Raji (cell line): ENCODE measurements around the gene EMC8.
A peak's percentile ranks its signal among the peaks of the same experiment; 100 is the strongest.

Source experiments
- POLR2A ChIP-seq: IDR thresholded peaks from 2 replicates; pipeline ENCODE4 v1.6.1; 2011; ENCODE audit warnings: low read depth, low read length, control low read depth; ENCODE audit not compliant: insufficient read depth

EMC8 gene

GRCh38 chr16:85799497-85800320, at the start of gene EMC8, which contains the start of gene COX4I1:
TSS of gene EMC8 (minus strand) at chr16:85799544. CDS start at chr16:85799295, 249 bp downstream.
TSS of gene COX4I1 (plus strand) at chr16:85799695. CDS start at chr16:85801206, 1,511 bp downstream.
- TF ChIP-seq POLR2A, result peak; percentile 84; the same call in 1 of the 2 replicates

GRCh38 chr16:85848986-85849385, 49.6 kb upstream of the EMC8 start:
- TF ChIP-seq POLR2A, result no peak

- TF ChIP-seq POLR2A, result no peak
Measured at GRCh38 chr16:85847681-85848601, 48.6 kb upstream of the EMC8 start.

- TF ChIP-seq POLR2A, result no peak
Measured at GRCh38 chr16:85847036-85847435, 47.7 kb upstream of the EMC8 start.

GRCh38 chr16:85846461-85846860, 47.1 kb upstream of the EMC8 start:
- no peak for TF ChIP-seq POLR2A

GRCh38 chr16:85845266-85845665, 45.9 kb upstream of the EMC8 start:
- no peak for TF ChIP-seq POLR2A

GRCh38 chr16:85844786-85845185, 45.4 kb upstream of the EMC8 start:
- no peak for TF ChIP-seq POLR2A

GRCh38 chr16:85844169-85844481, 44.8 kb upstream of the EMC8 start:
- TF ChIP-seq POLR2A, result no peak

GRCh38 chr16:85843471-85844168, 44.3 kb upstream of the EMC8 start:
- no peak for TF ChIP-seq POLR2A

GRCh38 chr16:85842848-85843247, 43.5 kb upstream of the EMC8 start:
- no peak for TF ChIP-seq POLR2A

- no peak for TF ChIP-seq POLR2A
Measured at GRCh38 chr16:85842435-85842834, 43.1 kb upstream of the EMC8 start.

GRCh38 chr16:85840801-85841200, 41.5 kb upstream of the EMC8 start:
- no peak for TF ChIP-seq POLR2A

- TF ChIP-seq POLR2A, result no peak
Measured at GRCh38 chr16:85840395-85840794, 41.1 kb upstream of the EMC8 start.

GRCh38 chr16:85839681-85840240, 40.4 kb upstream of the EMC8 start:
- no peak for TF ChIP-seq POLR2A
